CD14-positive monocyte (primary cell): ENCODE data around the gene PAK5. TPM values are rescaled to one million over a fixed set of nuclear protein-coding genes. Genes with fewer than 3 reads are reported as not detected.

Experiments
- DNase-seq, 3 donors: peaks; one replicate each; pipeline ENCODE4 v3.0.0-alpha.2; 2011 to 2022
- H2AFZ ChIP-seq: 2 replicates; pipeline ENCODE4 v1.6.0; 2012; ENCODE audit warnings: mild to moderate bottlenecking, low read depth, low read length, inconsistent platforms; ENCODE audit not compliant: insufficient read depth, poor library complexity, severe bottlenecking
- H3K27ac ChIP-seq, 2 donors: 1 replicate in 1 of 2; 2 replicates in 1 of 2; pipeline ENCODE4 v1.5.1; 2012 to 2013; ENCODE audit warnings: low read length in 2 of 2, control low read depth in 1 of 2, inconsistent platforms in 1 of 2, low read depth in 1 of 2, mild to moderate bottlenecking in 1 of 2
- H3K27me3 ChIP-seq, 2 donors: one replicate each; pipeline versions ENCODE4 v1.6.0 to v1.6.1; 2011 to 2013; ENCODE audit warnings: low read length in 2 of 2; ENCODE audit not compliant: control insufficient read depth in 2 of 2, insufficient read depth in 2 of 2
- H3K36me3 ChIP-seq, 2 donors: replicated peaks in 1 of 2; 1 replicate in 1 of 2; 2 replicates in 1 of 2; pipeline versions ENCODE4 v1.5.1 to v1.6.1; 2012 to 2013; ENCODE audit warnings: low read length in 2 of 2, control low read depth in 1 of 2, inconsistent platforms in 1 of 2, mild to moderate bottlenecking in 1 of 2; ENCODE audit not compliant: insufficient read depth in 2 of 2, control insufficient read depth in 1 of 2
- H3K4me1 ChIP-seq, 2 donors: 1 replicate in 1 of 2; 2 replicates in 1 of 2; pipeline versions ENCODE4 v1.5.1 to v1.6.1; 2012 to 2013; ENCODE audit warnings: low read length in 2 of 2, control low read depth in 1 of 2, inconsistent platforms in 1 of 2, mild to moderate bottlenecking in 1 of 2, moderate library complexity in 1 of 2; ENCODE audit not compliant: insufficient read depth in 2 of 2, control insufficient read depth in 1 of 2
- H3K4me2 ChIP-seq: replicated peaks from 2 replicates; pipeline ENCODE3; 2012; ENCODE audit warnings: low read length, moderate library complexity, mild to moderate bottlenecking; ENCODE audit not compliant: poor library complexity, severe bottlenecking; ENCODE audit errors: extremely low read depth
- H3K4me3 ChIP-seq, 3 experiments: fragments of 200-600 bp in 1 of 3; sonication (generic) in 1 of 3; replicated peaks in 1 of 3; 1 replicate in 2 of 3; 2 replicates in 1 of 3; pipeline ENCODE4 v1.5.1; 2011 to 2013; ENCODE audit warnings: low read length in 3 of 3, mild to moderate bottlenecking in 3 of 3, control low read depth in 2 of 3, low read depth in 2 of 3, inconsistent platforms in 1 of 3, moderate library complexity in 1 of 3
- H3K79me2 ChIP-seq: 2 replicates; pipeline ENCODE4 v1.6.0; 2012; ENCODE audit warnings: mild to moderate bottlenecking, control low read depth, inconsistent platforms, low read length, moderate library complexity; ENCODE audit not compliant: insufficient read depth
- H3K9ac ChIP-seq: 2 replicates; pipeline ENCODE4 v1.6.0; 2017; ENCODE audit warnings: low read length, mild to moderate bottlenecking; ENCODE audit not compliant: insufficient read depth, poor library complexity, severe bottlenecking
- H3K9me3 ChIP-seq, 2 donors: replicated peaks in 1 of 2; 1 replicate in 1 of 2; 2 replicates in 1 of 2; pipeline versions ENCODE4 v1.5.1 to v1.6.1; 2012 to 2013; ENCODE audit warnings: low read length in 2 of 2, control low read depth in 1 of 2; ENCODE audit not compliant: control insufficient read depth in 1 of 2, insufficient read depth in 1 of 2
- H4K20me1 ChIP-seq: 2 replicates; pipeline ENCODE4 v1.6.0; 2012; ENCODE audit warnings: mild to moderate bottlenecking, low read length, control low read depth, moderate library complexity; ENCODE audit not compliant: insufficient read depth
- H3K27ac Mint-ChIP-seq, 7 donors: one replicate each; pipeline ENCODE4 v1.8.0; 2020; ENCODE audit warnings: mild to moderate bottlenecking in 7 of 7, mixed read lengths in 7 of 7, moderate library complexity in 6 of 7, inconsistent platforms in 2 of 7
- H3K27me3 Mint-ChIP-seq, 3 donors: one replicate each; pipeline ENCODE4 v1.8.0; 2021 to 2022; ENCODE audit warnings: low read depth in 3 of 3, mild to moderate bottlenecking in 3 of 3, mixed read lengths in 3 of 3, moderate library complexity in 3 of 3, inconsistent platforms in 1 of 3
- H3K36me3 Mint-ChIP-seq, 2 donors: one replicate each; pipeline ENCODE4 v1.8.0; 2020; ENCODE audit warnings: mixed read lengths in 2 of 2, inconsistent platforms in 1 of 2, mild to moderate bottlenecking in 1 of 2
- H3K4me1 Mint-ChIP-seq: one replicate; pipeline ENCODE4 v1.8.0; 2020; ENCODE audit warnings: mild to moderate bottlenecking, mixed read lengths
- H3K4me3 Mint-ChIP-seq, 2 donors: one replicate each; pipeline ENCODE4 v1.8.0; 2020; ENCODE audit warnings: mild to moderate bottlenecking in 2 of 2, mixed read lengths in 2 of 2, moderate library complexity in 1 of 2
- H3K9me3 Mint-ChIP-seq, 7 donors: one replicate each; pipeline ENCODE4 v1.8.0; 2020 to 2022; ENCODE audit warnings: mixed read lengths in 7 of 7, mild to moderate bottlenecking in 6 of 7, moderate library complexity in 6 of 7, inconsistent platforms in 2 of 7
- WGBS: methylation state at CpG from one replicate; pipeline ENCODE4 v1.1.5; 2013; ENCODE audit warnings: missing lambda C conversion rate; ENCODE audit not compliant: insufficient coverage; 5-methylcytosine and 5-hydroxymethylcytosine counted together
- intact Hi-C, 2 donors: fragments of 100-400 bp; cut with micrococcal nuclease; formaldehyde crosslinking; loops; one replicate each; pipeline versions ENCODE4 v1.15.0 to v1.15.1; 2023
- polyA plus RNA-seq, 3 donors: library from polyadenylated mRNA; depleted of rRNA in 1 of 3; unstranded in 2 of 3; stranded (reverse) in 1 of 3; fragments of 300-500 nt in 2 of 3; fragments of >200 nt in 1 of 3; fragmentation: Illumina TruSeq in 2 of 3; gene quantifications; 1 replicate in 2 of 3; 2 replicates in 1 of 3; pipeline ENCODE4 v1.2.3, GENCODE V29; 2012 to 2021
- TF ChIP-seq, protein P1 (sequence below): fragments of 200-600 bp; IDR thresholded peaks from one replicate; pipeline ENCODE4 v1.8.0; 2022; ENCODE audit warnings: antibody characterized with exemption, mild to moderate bottlenecking

Gene PAK5
- polyA plus RNA-seq, 3 donors, result not detected

DNA sequence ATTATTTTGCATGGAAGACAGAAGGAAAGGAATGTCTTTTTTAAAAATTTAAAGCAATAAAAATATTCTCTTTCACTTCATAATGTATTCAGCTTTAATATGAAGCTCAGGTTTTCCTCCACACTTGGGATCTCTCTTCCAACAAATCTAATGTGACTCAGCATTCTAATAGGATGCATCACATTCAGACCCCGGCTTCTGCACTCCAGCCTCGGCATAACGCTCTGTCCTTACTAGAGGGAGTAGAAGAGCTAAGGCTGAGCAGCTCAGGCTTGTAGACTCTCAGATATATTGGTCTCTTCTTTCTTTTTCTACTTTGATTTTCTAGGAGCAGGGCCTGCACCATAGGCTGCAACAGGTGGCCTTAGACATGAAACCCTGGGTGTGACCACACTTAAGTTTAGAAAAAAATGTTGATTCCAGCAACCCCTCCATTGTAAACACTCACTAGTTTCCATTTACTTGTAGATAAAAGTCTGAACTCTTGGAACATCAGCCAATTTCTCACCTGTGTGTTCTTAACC, 161.7 kb downstream of the PAK5 start:
- Mint-ChIP-seq H3K9me3 (peaks cover 0 to 9% (median 4%) of the 10 kb centered on the region in 7 donors), H3K4me3 (no peak overlapping the region)

DNA sequence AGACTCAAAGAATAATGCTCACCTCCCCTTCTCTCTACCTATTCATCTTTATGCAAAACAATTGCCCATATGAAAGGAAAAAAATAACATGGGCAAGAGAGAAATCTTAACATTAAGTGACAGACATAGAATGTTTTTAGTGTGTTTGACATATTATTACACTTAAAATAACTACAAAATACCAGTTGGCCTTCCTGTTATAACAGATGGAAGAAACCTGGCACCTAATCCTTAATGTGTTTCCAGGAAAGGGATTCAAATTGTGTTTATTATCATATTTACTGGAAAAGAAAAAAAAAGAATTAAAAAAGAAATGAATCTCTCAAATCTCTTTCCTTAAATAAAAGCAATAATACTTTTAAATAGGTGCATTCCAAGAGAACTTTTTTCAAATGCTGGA, 165.9 kb downstream of the PAK5 start:
- Mint-ChIP-seq H3K36me3 (no peaks in the 10 kb centered on the region), H3K9me3 (peaks cover 0 to 3% (median 1%) of the 10 kb centered on the region in 7 donors), H3K4me3 (no peak overlapping the region), H3K27me3 (peaks cover 0 to 3% (median 1%) of the 10 kb centered on the region in 3 donors), H3K27ac (no peak overlapping the region), H3K4me1 (no peaks in the 10 kb centered on the region)
- H3K4me1 ChIP-seq, result no peaks in the 10 kb centered on the region
- H3K79me2 ChIP-seq, result no peaks in the 10 kb centered on the region
- no peaks in the 10 kb centered on the region for H3K27me3 ChIP-seq
- H3K4me3 ChIP-seq, result no peak overlapping the region
- H3K4me2 ChIP-seq, result no peak overlapping the region
- no peak for DNase-seq
- no peak overlapping the region for H2AFZ ChIP-seq
- no peak overlapping the region for H3K27ac ChIP-seq
- TF ChIP-seq, protein P1, sequence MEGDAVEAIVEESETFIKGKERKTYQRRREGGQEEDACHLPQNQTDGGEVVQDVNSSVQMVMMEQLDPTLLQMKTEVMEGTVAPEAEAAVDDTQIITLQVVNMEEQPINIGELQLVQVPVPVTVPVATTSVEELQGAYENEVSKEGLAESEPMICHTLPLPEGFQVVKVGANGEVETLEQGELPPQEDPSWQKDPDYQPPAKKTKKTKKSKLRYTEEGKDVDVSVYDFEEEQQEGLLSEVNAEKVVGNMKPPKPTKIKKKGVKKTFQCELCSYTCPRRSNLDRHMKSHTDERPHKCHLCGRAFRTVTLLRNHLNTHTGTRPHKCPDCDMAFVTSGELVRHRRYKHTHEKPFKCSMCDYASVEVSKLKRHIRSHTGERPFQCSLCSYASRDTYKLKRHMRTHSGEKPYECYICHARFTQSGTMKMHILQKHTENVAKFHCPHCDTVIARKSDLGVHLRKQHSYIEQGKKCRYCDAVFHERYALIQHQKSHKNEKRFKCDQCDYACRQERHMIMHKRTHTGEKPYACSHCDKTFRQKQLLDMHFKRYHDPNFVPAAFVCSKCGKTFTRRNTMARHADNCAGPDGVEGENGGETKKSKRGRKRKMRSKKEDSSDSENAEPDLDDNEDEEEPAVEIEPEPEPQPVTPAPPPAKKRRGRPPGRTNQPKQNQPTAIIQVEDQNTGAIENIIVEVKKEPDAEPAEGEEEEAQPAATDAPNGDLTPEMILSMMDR, result no peak
- intact Hi-C loops, result no loop called here
- H4K20me1 ChIP-seq, result no peaks in the 10 kb centered on the region
- no peak overlapping the region for H3K9ac ChIP-seq
- H3K9me3 ChIP-seq, result no peaks in the 10 kb centered on the region
- H3K36me3 ChIP-seq, result no peaks in the 10 kb centered on the region

More for the DNA sequence above, 161.7 kb downstream of the PAK5 start:
- Mint-ChIP-seq H3K27ac (no peak overlapping the region), H3K4me1 (no peaks in the 10 kb centered on the region), H3K36me3 (no peaks in the 10 kb centered on the region), H3K27me3 (peaks cover 0 to 7% (median 1%) of the 10 kb centered on the region in 3 donors)
- TF ChIP-seq, protein P1, result no peak
- no CpG with 5 or more reads among the region's 3 CpGs for WGBS
- Histone ChIP-seq H3K4me3 (no peak overlapping the region), H2AFZ (no peak overlapping the region), H3K79me2 (no peaks in the 10 kb centered on the region), H3K4me1 (no peaks in the 10 kb centered on the region), H3K4me2 (no peak overlapping the region), H3K27me3 (no peaks in the 10 kb centered on the region), H3K9ac (no peak overlapping the region), H3K9me3 (no peaks in the 10 kb centered on the region), H4K20me1 (no peaks in the 10 kb centered on the region), H3K36me3 (no peaks in the 10 kb centered on the region), H3K27ac (no peak overlapping the region)
- no peak for DNase-seq
- intact Hi-C loops, result no loop called here
